Upper lobe of left lung (tissue), 6 donors: ENCODE data around the gene SLC6A3. TPM values are rescaled to one million over a fixed set of nuclear protein-coding genes. Genes with fewer than 3 reads are reported as not detected.

Source experiments
- ATAC-seq, 2 donors: fragments of 200-7000 bp; cut with Tn5 transposase; one replicate each; pipeline ENCODE4 v1.9.1; 2022; ENCODE audit warnings: mild to moderate bottlenecking in 2 of 2, moderate library complexity in 2 of 2; ENCODE audit not compliant: low FRiP score in 2 of 2
- DNase-seq, 2 donors: peaks; one replicate each; pipeline ENCODE4 v3.0.0-alpha.2; 2019 to 2020
- H3K27ac ChIP-seq, 4 donors: fragments of 200-600 bp; sonication (generic); one replicate each; pipeline ENCODE4 v1.5.1; 2016 to 2019
- H3K27me3 ChIP-seq, 4 donors: fragments of 200-600 bp; sonication (generic); one replicate each; pipeline ENCODE4 v1.5.1; 2017 to 2019
- H3K36me3 ChIP-seq, 4 donors: fragments of 200-600 bp; sonication (generic); one replicate each; pipeline ENCODE4 v1.5.1; 2016 to 2019
- H3K4me1 ChIP-seq, 4 donors: fragments of 200-600 bp; sonication (generic); one replicate each; pipeline ENCODE4 v1.5.1; 2018 to 2019
- H3K4me3 ChIP-seq, 4 donors: fragments of 200-600 bp; sonication (generic); one replicate each; pipeline ENCODE4 v1.5.1; 2017 to 2019; ENCODE audit warnings: mild to moderate bottlenecking in 2 of 4, moderate library complexity in 1 of 4
- H3K9me3 ChIP-seq, 4 donors: fragments of 200-600 bp; sonication (generic); one replicate each; pipeline ENCODE4 v1.5.1; 2018 to 2019
- CTCF ChIP-seq, 6 experiments: fragments of 450-650 bp in 4 of 6; fragments of 200-600 bp in 2 of 6; sonication (generic) in 2 of 6; IDR thresholded peaks; one replicate each; pipeline ENCODE4 v1.5.1; 2016 to 2019; ENCODE audit warnings: antibody characterized with exemption in 6 of 6
- EP300 ChIP-seq, 4 donors: sonication (generic); formaldehyde crosslinking; IDR thresholded peaks; one replicate each; pipeline ENCODE4 v1.5.1; 2017; ENCODE audit warnings: antibody characterized with exemption in 4 of 4, control low read depth in 2 of 4
- POLR2A ChIP-seq, 4 donors: fragments of 450-650 bp; IDR thresholded peaks; one replicate each; pipeline ENCODE4 v1.5.1; 2016 to 2017; ENCODE audit warnings: antibody characterized with exemption in 4 of 4, mild to moderate bottlenecking in 2 of 4
- POLR2AphosphoS5 ChIP-seq, 2 donors: sonication (generic); formaldehyde crosslinking; IDR thresholded peaks; one replicate each; pipeline ENCODE4 v1.5.1; 2017; ENCODE audit warnings: antibody characterized with exemption in 2 of 2
- WGBS, 2 donors: methylation state at CpG; one replicate each; pipeline ENCODE4 v1.1.5; 2017 to 2018; 5-methylcytosine and 5-hydroxymethylcytosine counted together
- total RNA-seq, 6 donors: library from RNA; depleted of rRNA in 4 of 6; stranded (reverse); fragments of >200 nt in 4 of 6; gene quantifications; one replicate each; pipeline versions ENCODE4 v1.1.0 to v1.2.1, GENCODE V29; 2016 to 2021
- donor health status: DM: no; HTN: no; CAD: no; lungs with moderate emphysema.
- donor health status: DM: no; HTN: yes; CAD: no; lungs with severe emphysema.

The SLC6A3 gene
- total RNA-seq, 6 donors from 2014 or later, result 0.15 to 1.2 (median 0.36) TPM; not detected in 2

DNA sequence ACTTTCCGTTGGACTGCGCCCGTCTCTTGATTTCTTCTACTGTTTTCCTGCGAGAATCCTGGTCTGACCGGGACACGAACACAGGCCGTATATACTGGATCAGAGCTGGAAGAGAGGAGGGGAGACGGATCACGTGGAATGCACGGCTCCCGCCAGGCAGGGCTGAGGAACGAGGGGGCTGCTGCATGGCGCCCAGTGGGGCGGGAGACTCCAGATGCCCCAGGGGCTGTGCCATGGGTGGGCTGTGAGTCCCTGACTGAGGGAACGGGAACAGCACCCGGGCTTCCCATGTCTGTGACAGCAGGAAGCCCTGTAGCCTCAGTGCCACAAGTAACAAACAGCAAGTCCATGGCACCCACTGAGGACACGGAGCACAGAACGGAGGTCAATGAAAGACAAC lies 44.5 kb upstream of the SLC6A3 start:
- Histone ChIP-seq H3K9me3 (no peaks in the 10 kb centered on the region), H3K4me1 (peaks cover 0 to 7% (median 5%) of the 10 kb centered on the region in 4 donors), H3K27me3 (no peaks in the 10 kb centered on the region), H3K4me3 (no peak overlapping the region), H3K27ac (peak overlapping the region in 1 of 4 donors; percentile 21), H3K36me3 (peaks cover 16 to 100% (median 92%) of the 10 kb centered on the region in 4 donors)
- peak in 1 of 2 donors; percentile 70 for DNase-seq
- TF ChIP-seq POLR2A (IDR thresholded peaks at IDR 0.05), result no peak
- TF ChIP-seq POLR2AphosphoS5 (IDR thresholded peaks at IDR 0.05), result no peak
- TF ChIP-seq EP300 (IDR thresholded peaks at IDR 0.05), result no peak
- no peak for TF ChIP-seq CTCF (IDR thresholded peaks at IDR 0.05)
- no peak for ATAC-seq
- WGBS, 2 donors, result 96 to 99% methylated on average over 17 to 18 of the region's 18 CpGs

DNA sequence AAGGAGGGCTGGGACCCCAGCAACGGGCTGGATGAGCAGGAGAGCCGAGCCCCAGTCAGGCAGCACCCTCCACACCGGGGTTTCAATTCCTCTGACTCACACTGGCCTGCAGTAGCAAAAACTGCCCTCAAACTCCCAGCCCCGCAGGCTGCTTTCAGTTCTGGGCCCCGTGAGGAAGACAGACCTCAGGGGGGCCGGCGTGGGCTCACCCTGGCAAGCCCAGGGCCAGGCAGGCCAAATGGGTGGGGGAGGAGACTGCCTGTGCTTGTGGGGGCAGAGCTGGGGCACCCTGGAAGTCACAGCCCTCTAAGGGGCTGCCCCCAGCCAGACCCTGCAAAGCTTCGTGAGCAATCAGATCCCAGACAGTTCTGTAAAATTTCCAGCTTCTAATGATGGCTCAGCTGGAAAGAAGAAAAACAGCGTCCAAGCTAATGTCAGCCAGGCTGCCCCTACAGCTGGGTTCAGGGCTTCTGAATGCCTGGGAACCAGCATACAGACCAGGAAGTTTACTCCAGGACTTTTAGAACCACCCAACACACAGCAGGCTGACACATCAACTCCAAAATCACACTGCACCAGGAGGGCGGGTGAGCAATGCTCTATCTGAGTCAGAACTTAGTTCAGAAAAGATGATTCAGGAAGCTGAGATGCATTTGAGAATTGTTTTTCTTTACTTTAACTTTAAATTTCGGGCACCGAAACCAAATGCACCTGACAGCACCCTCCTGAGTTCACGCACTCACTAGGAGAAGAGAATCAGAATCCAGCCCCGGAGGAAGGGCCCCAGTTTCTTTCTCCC lies 43.8 kb upstream of the SLC6A3 start:
- DNase-seq (no peak), ATAC-seq (peak in 1 of 2 donors; percentile 89)
- no peaks in the 10 kb centered on the region for H3K27me3 ChIP-seq
- 87 to 93% methylated on average over 9 to 13 of the region's 14 CpGs for WGBS, 2 donors
- peak overlapping the region in 2 of 4 donors; percentile 24 to 61 for H3K27ac ChIP-seq
- peaks cover 0 to 5% (median 4%) of the 10 kb centered on the region in 4 donors for H3K4me1 ChIP-seq
- H3K4me3 ChIP-seq, result no peak overlapping the region
- no peak for TF ChIP-seq POLR2A (IDR thresholded peaks at IDR 0.05)
- TF ChIP-seq EP300 (IDR thresholded peaks at IDR 0.05), result no peak
- no peak for TF ChIP-seq CTCF (IDR thresholded peaks at IDR 0.05)
- peaks cover 16 to 100% (median 88%) of the 10 kb centered on the region in 4 donors for H3K36me3 ChIP-seq
- no peaks in the 10 kb centered on the region for H3K9me3 ChIP-seq

- ATAC-seq, result no peak
- Histone ChIP-seq H3K9me3 (no peaks in the 10 kb centered on the region), H3K4me1 (peaks cover 0 to 5% (median 2%) of the 10 kb centered on the region in 4 donors), H3K36me3 (peaks cover 16 to 94% (median 78%) of the 10 kb centered on the region in 4 donors), H3K27me3 (no peaks in the 10 kb centered on the region), H3K27ac (no peak overlapping the region), H3K4me3 (no peak overlapping the region)
- no peak for TF ChIP-seq CTCF (IDR thresholded peaks at IDR 0.05)
- TF ChIP-seq POLR2A (IDR thresholded peaks at IDR 0.05), result no peak
- 92 to 94% methylated on average over 11 to 27 of the region's 27 CpGs for WGBS, 2 donors
- DNase-seq, result no peak
These were observed 42.0 kb upstream of the SLC6A3 start for GRCh38 chr5:1487079-1487764.

DNA sequence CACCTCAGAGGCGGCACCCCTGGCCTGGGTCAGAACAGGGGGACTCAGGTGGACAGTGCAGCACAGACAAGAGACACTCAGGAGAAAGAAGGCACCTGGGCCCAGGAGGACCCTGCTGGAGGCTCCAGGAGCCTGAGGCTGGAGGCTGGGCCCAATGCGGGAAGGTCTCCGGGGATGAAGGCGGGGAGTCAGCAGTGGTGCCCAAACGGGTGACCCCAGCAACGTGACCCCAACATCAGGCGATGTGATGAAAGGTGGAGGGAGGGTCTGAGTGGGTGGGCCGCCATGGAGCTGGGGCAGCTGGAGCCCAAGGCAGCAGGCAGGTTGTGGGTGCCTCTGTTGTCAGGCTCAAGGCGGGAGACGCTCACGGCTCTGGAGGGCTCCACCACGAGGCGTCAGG lies 41.0 kb upstream of the SLC6A3 start:
- DNase-seq, result peak in 1 of 2 donors; percentile 55
- Histone ChIP-seq H3K36me3 (peaks cover 20 to 93% (median 76%) of the 10 kb centered on the region in 4 donors), H3K4me1 (peaks cover 0 to 5% (median 2%) of the 10 kb centered on the region in 4 donors), H3K9me3 (no peaks in the 10 kb centered on the region), H3K4me3 (no peak overlapping the region), H3K27me3 (no peaks in the 10 kb centered on the region), H3K27ac (no peak overlapping the region)
- ATAC-seq, result no peak
- 91 to 95% methylated on average over 12 to 13 of the region's 13 CpGs for WGBS, 2 donors
- TF ChIP-seq CTCF (IDR thresholded peaks at IDR 0.05) (no peak), EP300 (IDR thresholded peaks at IDR 0.05) (no peak), POLR2A (IDR thresholded peaks at IDR 0.05) (no peak), POLR2AphosphoS5 (IDR thresholded peaks at IDR 0.05) (no peak)
